Fibroblast of the conjunctiva (primary cell): ENCODE results near the gene ZPR1.
"Not testable (repeated sequence)": the region's sequence is repeated elsewhere in the genome, so short reads cannot be mapped to it uniquely, and the experiment has no call there.

ENCODE experiments used
- DNase-seq: peaks from one replicate; pipeline ENCODE4 v3.0.0-alpha.2; 2010; ENCODE audit warnings: low read depth

Gene ZPR1

GRCh38 chr11:116823031-116823843, 35.4 kb upstream of the ZPR1 start, which contains the start of gene APOA4:
APOA4 (minus strand) TSS chr11:116823304; CDS start chr11:116823191, 113 bp downstream.
- DNase-seq = no peak

- DNase-seq = no peak
These were observed 34.8 kb upstream of the ZPR1 start for GRCh38 chr11:116822575-116822974.

GRCh38 chr11:116821050-116821918, 33.5 kb upstream of the ZPR1 start:
- no peak for DNase-seq

- no peak for DNase-seq
These were observed 31.2 kb upstream of the ZPR1 start for GRCh38 chr11:116819049-116819448.

GRCh38 chr11:116814502-116814901, 26.7 kb upstream of the ZPR1 start:
- no peak for DNase-seq

GRCh38 chr11:116813781-116814471, 26.1 kb upstream of the ZPR1 start:
- no peak for DNase-seq

GRCh38 chr11:116813170-116813569, 25.3 kb upstream of the ZPR1 start:
- DNase-seq = no peak

GRCh38 chr11:116812109-116812508, 24.3 kb upstream of the ZPR1 start:
- DNase-seq = no peak

- DNase-seq = no peak
These were observed 23.4 kb upstream of the ZPR1 start for GRCh38 chr11:116811194-116811593.

- DNase-seq = no peak
These were observed 20.7 kb upstream of the ZPR1 start for GRCh38 chr11:116808262-116809175.

- no peak for DNase-seq
These were observed 19.9 kb upstream of the ZPR1 start for GRCh38 chr11:116807601-116808261.

GRCh38 chr11:116804001-116804400, 16.2 kb upstream of the ZPR1 start:
- no peak for DNase-seq

GRCh38 chr11:116801662-116802061, 13.8 kb upstream of the ZPR1 start:
- not testable (repeated sequence) for DNase-seq

GRCh38 chr11:116800610-116801009, 12.8 kb upstream of the ZPR1 start:
- DNase-seq = no peak

- DNase-seq = no peak
These were observed 10.5 kb upstream of the ZPR1 start for GRCh38 chr11:116798368-116798767.

GRCh38 chr11:116797816-116798215, 10.0 kb upstream of the ZPR1 start:
- DNase-seq = no peak

GRCh38 chr11:116796548-116796947, 8.7 kb upstream of the ZPR1 start:
- no peak for DNase-seq

GRCh38 chr11:116794851-116795250, 7.0 kb upstream of the ZPR1 start:
- no peak for DNase-seq

GRCh38 chr11:116793772-116794097, 5.9 kb upstream of the ZPR1 start:
- DNase-seq = no peak

GRCh38 chr11:116792869-116793771, 5.3 kb upstream of the ZPR1 start:
- no peak for DNase-seq
